ENCODE results near the gene AQP12A. TPM values are rescaled to one million over a fixed set of nuclear protein-coding genes. Genes with fewer than 3 reads are reported as not detected.

Gene AQP12A
- total and polyA plus RNA-seq, 9 of the 15 experiments (the other 6 are each of a cell fraction or from before 2014, with no cell fraction given) = not detected

- TF ChIP-seq, protein P1, sequence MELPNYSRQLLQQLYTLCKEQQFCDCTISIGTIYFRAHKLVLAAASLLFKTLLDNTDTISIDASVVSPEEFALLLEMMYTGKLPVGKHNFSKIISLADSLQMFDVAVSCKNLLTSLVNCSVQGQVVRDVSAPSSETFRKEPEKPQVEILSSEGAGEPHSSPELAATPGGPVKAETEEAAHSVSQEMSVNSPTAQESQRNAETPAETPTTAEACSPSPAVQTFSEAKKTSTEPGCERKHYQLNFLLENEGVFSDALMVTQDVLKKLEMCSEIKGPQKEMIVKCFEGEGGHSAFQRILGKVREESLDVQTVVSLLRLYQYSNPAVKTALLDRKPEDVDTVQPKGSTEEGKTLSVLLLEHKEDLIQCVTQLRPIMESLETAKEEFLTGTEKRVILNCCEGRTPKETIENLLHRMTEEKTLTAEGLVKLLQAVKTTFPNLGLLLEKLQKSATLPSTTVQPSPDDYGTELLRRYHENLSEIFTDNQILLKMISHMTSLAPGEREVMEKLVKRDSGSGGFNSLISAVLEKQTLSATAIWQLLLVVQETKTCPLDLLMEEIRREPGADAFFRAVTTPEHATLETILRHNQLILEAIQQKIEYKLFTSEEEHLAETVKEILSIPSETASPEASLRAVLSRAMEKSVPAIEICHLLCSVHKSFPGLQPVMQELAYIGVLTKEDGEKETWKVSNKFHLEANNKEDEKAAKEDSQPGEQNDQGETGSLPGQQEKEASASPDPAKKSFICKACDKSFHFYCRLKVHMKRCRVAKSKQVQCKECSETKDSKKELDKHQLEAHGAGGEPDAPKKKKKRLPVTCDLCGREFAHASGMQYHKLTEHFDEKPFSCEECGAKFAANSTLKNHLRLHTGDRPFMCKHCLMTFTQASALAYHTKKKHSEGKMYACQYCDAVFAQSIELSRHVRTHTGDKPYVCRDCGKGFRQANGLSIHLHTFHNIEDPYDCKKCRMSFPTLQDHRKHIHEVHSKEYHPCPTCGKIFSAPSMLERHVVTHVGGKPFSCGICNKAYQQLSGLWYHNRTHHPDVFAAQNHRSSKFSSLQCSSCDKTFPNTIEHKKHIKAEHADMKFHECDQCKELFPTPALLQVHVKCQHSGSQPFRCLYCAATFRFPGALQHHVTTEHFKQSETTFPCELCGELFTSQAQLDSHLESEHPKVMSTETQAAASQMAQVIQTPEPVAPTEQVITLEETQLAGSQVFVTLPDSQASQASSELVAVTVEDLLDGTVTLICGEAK (IDR thresholded peaks at IDR 0.05) = no peak
- TF ChIP-seq, protein P1 (CRISPR knock-in tag; IDR thresholded peaks at IDR 0.05) = no peak
- TF ChIP-seq ETV5 (CRISPR knock-in tag; IDR thresholded peaks at IDR 0.05; ENCODE audit: low read depth) (no peak), ZBTB33 (CRISPR knock-in tag; IDR thresholded peaks at IDR 0.05) (no peak), PML (IDR thresholded peaks at IDR 0.05; ENCODE audit: low read length) (no peak), ZNF830 (CRISPR knock-in tag; IDR thresholded peaks at IDR 0.05) (no peak)
These were observed 27.0 kb upstream of the AQP12A start (continued) for GRCh38 chr2:240664622-240665021.
